ENCODE results near the gene LRCH1.
A peak's percentile ranks its signal among the peaks of the same experiment; 100 is the strongest.

- TF ChIP-seq EP300 (IDR thresholded peaks at IDR 0.05), result no peak
- TF ChIP-seq POLR2AphosphoS5 (IDR thresholded peaks at IDR 0.05), result peak; percentile 62 to 67
- no peak for TF ChIP-seq CTCF (IDR thresholded peaks at IDR 0.05)
- no peak for TF ChIP-seq POLR2A (IDR thresholded peaks at IDR 0.05; ENCODE audit: low read depth)
Measured at GRCh38 chr13:46622630-46623256, 69.8 kb downstream of the LRCH1 start.

Measured in esophagus muscularis mucosa (tissue), 4 donors.